A549 (cell line): ENCODE data around the gene SDHAF1.

ENCODE experiments used
- BHLHE40 ChIP-seq: IDR thresholded peaks from 2 replicates; pipeline ENCODE4 v1.6.1; 2012; ENCODE audit warnings: low read depth, low read length, inconsistent platforms
- CHD2 ChIP-seq: fragments of 150-350 bp; IDR thresholded peaks from 2 replicates; pipeline ENCODE4 v1.6.1; 2014; ENCODE audit warnings: low read length; ENCODE audit not compliant: partially characterized antibody
- EP300 ChIP-seq, 2 experiments: fragments of >200 bp; sonication (Bioruptor Twin); formaldehyde crosslinking; IDR thresholded peaks; 2 replicates in 1 of 2; 3 replicates in 1 of 2; pipeline ENCODE4 v1.6.1; 2016 to 2017
- FOSB ChIP-seq: fragments of 250-450 bp; sonication (Bioruptor Pico); IDR thresholded peaks from 2 replicates; pipeline ENCODE4 v1.5.0; 2020; ENCODE audit warnings: mild to moderate bottlenecking, moderate library complexity
- HOXA7 ChIP-seq: fragments of 250-450 bp; sonication (Bioruptor Pico); IDR thresholded peaks from 2 replicates; pipeline ENCODE4 v1.5.0; 2020; ENCODE audit warnings: mild to moderate bottlenecking, moderate library complexity
- JUN ChIP-seq, 2 experiments: fragments of >200 bp; sonication (Bioruptor Twin); formaldehyde crosslinking; IDR thresholded peaks; 2 replicates in 1 of 2; 3 replicates in 1 of 2; pipeline ENCODE4 v1.6.1; 2016 to 2017
- MAZ ChIP-seq: fragments of 150-350 bp; IDR thresholded peaks from 2 replicates; pipeline ENCODE4 v1.6.1; 2014; ENCODE audit warnings: antibody characterized with exemption, low read depth, low read length, borderline replicate concordance
- POLR2A ChIP-seq: IDR thresholded peaks from 2 replicates; pipeline ENCODE4 v1.6.1; 2012; ENCODE audit warnings: mild to moderate bottlenecking, low read length
- TF ChIP-seq, protein P1 (sequence below): fragments of >200 bp; sonication (Bioruptor Twin); formaldehyde crosslinking; IDR thresholded peaks from 3 replicates; pipeline ENCODE4 v1.5.1; 2016

DNA sequence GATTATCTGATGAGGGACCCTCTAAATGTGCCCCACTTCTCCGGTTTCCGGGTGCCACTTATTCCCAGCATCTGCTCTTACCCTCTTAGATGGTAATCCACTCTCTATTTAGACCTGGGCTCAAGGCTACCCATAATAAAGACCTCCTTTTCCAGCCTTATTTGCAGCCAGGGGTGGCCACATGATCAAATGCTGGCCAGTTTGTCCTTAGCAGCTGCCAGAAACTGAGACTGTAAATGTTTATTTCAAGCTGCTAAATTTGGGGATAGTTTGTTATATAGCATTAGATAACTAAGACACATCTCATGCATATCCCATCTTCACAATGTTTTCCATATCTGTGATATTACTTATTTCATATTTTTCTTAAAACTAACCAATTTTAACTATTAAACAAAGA, 49.0 kb downstream of the SDHAF1 start:
- TF ChIP-seq, protein P1, sequence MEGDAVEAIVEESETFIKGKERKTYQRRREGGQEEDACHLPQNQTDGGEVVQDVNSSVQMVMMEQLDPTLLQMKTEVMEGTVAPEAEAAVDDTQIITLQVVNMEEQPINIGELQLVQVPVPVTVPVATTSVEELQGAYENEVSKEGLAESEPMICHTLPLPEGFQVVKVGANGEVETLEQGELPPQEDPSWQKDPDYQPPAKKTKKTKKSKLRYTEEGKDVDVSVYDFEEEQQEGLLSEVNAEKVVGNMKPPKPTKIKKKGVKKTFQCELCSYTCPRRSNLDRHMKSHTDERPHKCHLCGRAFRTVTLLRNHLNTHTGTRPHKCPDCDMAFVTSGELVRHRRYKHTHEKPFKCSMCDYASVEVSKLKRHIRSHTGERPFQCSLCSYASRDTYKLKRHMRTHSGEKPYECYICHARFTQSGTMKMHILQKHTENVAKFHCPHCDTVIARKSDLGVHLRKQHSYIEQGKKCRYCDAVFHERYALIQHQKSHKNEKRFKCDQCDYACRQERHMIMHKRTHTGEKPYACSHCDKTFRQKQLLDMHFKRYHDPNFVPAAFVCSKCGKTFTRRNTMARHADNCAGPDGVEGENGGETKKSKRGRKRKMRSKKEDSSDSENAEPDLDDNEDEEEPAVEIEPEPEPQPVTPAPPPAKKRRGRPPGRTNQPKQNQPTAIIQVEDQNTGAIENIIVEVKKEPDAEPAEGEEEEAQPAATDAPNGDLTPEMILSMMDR: no peak
- TF ChIP-seq POLR2A (no peak), HOXA7 (CRISPR knock-in tag) (no peak), EP300 (IDR thresholded peaks at IDR 0.05) (no peak), CHD2 (no peak), MAZ (no peak), JUN (IDR thresholded peaks at IDR 0.05) (no peak), BHLHE40 (no peak), FOSB (no peak)
